IMR-90 (cell line): ENCODE data around the gene FAM199X. TPM values are rescaled to one million over a fixed set of nuclear protein-coding genes. Genes with fewer than 3 reads are reported as not detected.

Experiments used
- ATAC-seq: fragments of 200-7000 bp; cut with Tn5 transposase; 2 replicates; pipeline ENCODE4 v1.9.1; 2020; ENCODE audit warnings: low read depth, mild to moderate bottlenecking, moderate library complexity
- BruUV-seq: library from RNA; stranded (reverse); fragments of 400-500 nt; replicated peaks from 2 replicates; lab custom pipeline; 2021; lab: Mats Ljungman, UMichigan
- CTCF ChIA-PET: fragments of 300-600 bp; formaldehyde crosslinking; extraction: SDS; loops from one replicate; lab custom pipeline; 2021; ENCODE audit warnings: antibody characterized with exemption; lab: Yijun Ruan, JAX
- POLR2A ChIA-PET: fragments of 300-600 bp; sonication (Branson Sonifier 250); formaldehyde crosslinking; loops from one replicate; lab custom pipeline; 2022; ENCODE audit warnings: antibody characterized with exemption; ENCODE audit not compliant: unreplicated experiment; lab: Charles Lee
- DNase-seq: peaks from one replicate; pipeline ENCODE4 v3.0.0; 2013
- H2AFZ ChIP-seq: replicated peaks from 2 replicates; pipeline ENCODE3; 2013; ENCODE audit warnings: low read length, mild to moderate bottlenecking; ENCODE audit not compliant: poor library complexity
- H2AK5ac ChIP-seq: 2 replicates; pipeline ENCODE4 v1.6.1; 2013; ENCODE audit warnings: low read depth, low read length, inconsistent platforms
- H2AK9ac ChIP-seq: replicated peaks from 2 replicates; pipeline ENCODE3; 2013; ENCODE audit warnings: mild to moderate bottlenecking, low read depth, low read length, moderate library complexity; ENCODE audit not compliant: poor library complexity
- H2BK120ac ChIP-seq: 2 replicates; pipeline ENCODE4 v1.6.1; 2013; ENCODE audit warnings: low read depth, low read length, inconsistent platforms
- H2BK15ac ChIP-seq: 3 replicates; pipeline ENCODE4 v1.6.1; 2013; ENCODE audit warnings: low read depth, low read length, inconsistent platforms
- H2BK20ac ChIP-seq: 2 replicates; pipeline ENCODE4 v1.6.1; 2013; ENCODE audit warnings: low read depth, mild to moderate bottlenecking, inconsistent platforms, low read length, moderate library complexity
- H2BK5ac ChIP-seq: 2 replicates; pipeline ENCODE4 v1.6.1; 2013; ENCODE audit warnings: mild to moderate bottlenecking, low read depth, low read length, inconsistent platforms; ENCODE audit not compliant: poor library complexity, severe bottlenecking
- H3K14ac ChIP-seq: replicated peaks from 2 replicates; pipeline ENCODE4 v1.6.1; 2013; ENCODE audit warnings: low read depth, low read length, inconsistent platforms
- H3K18ac ChIP-seq: 2 replicates; pipeline ENCODE4 v1.6.1; 2013; ENCODE audit warnings: low read depth, low read length, control low read depth
- H3K23ac ChIP-seq: 2 replicates; pipeline ENCODE4 v1.6.1; 2013; ENCODE audit warnings: low read depth, low read length, inconsistent platforms
- H3K27ac ChIP-seq: 2 replicates; pipeline ENCODE4 v1.5.1; 2013; ENCODE audit warnings: mild to moderate bottlenecking, control low read depth, low read length; ENCODE audit not compliant: insufficient read depth
- H3K27me3 ChIP-seq: 2 replicates; pipeline ENCODE4 v1.6.1; 2013; ENCODE audit warnings: low read length; ENCODE audit not compliant: control insufficient read depth, insufficient read depth
- H3K36me3 ChIP-seq: 2 replicates; pipeline ENCODE4 v1.6.1; 2013; ENCODE audit warnings: low read length, mixed read lengths; ENCODE audit not compliant: control insufficient read depth, insufficient read depth
- H3K4ac ChIP-seq: 2 replicates; pipeline ENCODE4 v1.6.1; 2013; ENCODE audit warnings: low read depth, low read length, inconsistent platforms
- H3K4me1 ChIP-seq: 2 replicates; pipeline ENCODE4 v1.6.1; 2013; ENCODE audit warnings: low read length, mixed read lengths; ENCODE audit not compliant: control insufficient read depth, insufficient read depth
- H3K4me2 ChIP-seq: 2 replicates; pipeline ENCODE4 v1.6.1; 2013; ENCODE audit warnings: low read depth, mild to moderate bottlenecking, control low read depth, low read length, moderate library complexity
- H3K4me3 ChIP-seq: 2 replicates; pipeline ENCODE4 v1.5.1; 2013; ENCODE audit warnings: low read depth, mild to moderate bottlenecking, control low read depth, low read length, moderate library complexity; ENCODE audit not compliant: insufficient read depth
- H3K56ac ChIP-seq: 2 replicates; pipeline ENCODE4 v1.6.1; 2013; ENCODE audit warnings: low read length, inconsistent platforms; ENCODE audit not compliant: insufficient read depth; ENCODE audit errors: extremely low read depth
- H3K79me1 ChIP-seq, 2 experiments: 2 replicates each; pipeline ENCODE4 v1.6.1; 2013; ENCODE audit warnings: low read length in 2 of 2, inconsistent platforms in 1 of 2, low read depth in 1 of 2
- H3K9ac ChIP-seq: 2 replicates; pipeline ENCODE4 v1.6.1; 2013; ENCODE audit warnings: low read depth, low read length, control low read depth
- H3K9me1 ChIP-seq: 2 replicates; pipeline ENCODE4 v1.6.1; 2013; ENCODE audit warnings: low read length, inconsistent platforms; ENCODE audit not compliant: insufficient read depth
- H3K9me3 ChIP-seq: 2 replicates; pipeline ENCODE4 v1.6.1; 2013; ENCODE audit warnings: low read length; ENCODE audit not compliant: control insufficient read depth, insufficient read depth
- H4K20me1 ChIP-seq: 2 replicates; pipeline ENCODE4 v1.6.1; 2013; ENCODE audit warnings: low read length, inconsistent platforms; ENCODE audit not compliant: insufficient read depth
- H4K5ac ChIP-seq: 2 replicates; pipeline ENCODE4 v1.6.1; 2013; ENCODE audit warnings: mild to moderate bottlenecking, low read depth, low read length, control low read depth
- H4K8ac ChIP-seq, 2 experiments: 2 replicates each; pipeline ENCODE4 v1.6.1; 2013; ENCODE audit warnings: low read depth in 2 of 2, low read length in 2 of 2, control low read depth in 1 of 2, inconsistent platforms in 1 of 2
- H4K91ac ChIP-seq: 2 replicates; pipeline ENCODE4 v1.6.1; 2013; ENCODE audit warnings: low read depth, low read length, inconsistent platforms; ENCODE audit not compliant: insufficient read depth
- BHLHE40 ChIP-seq: fragments of 150-350 bp; IDR thresholded peaks from 2 replicates; pipeline ENCODE4 v1.6.1; 2016; ENCODE audit warnings: mild to moderate bottlenecking, low read depth, low read length
- CEBPB ChIP-seq: IDR thresholded peaks from 2 replicates; pipeline ENCODE4 v1.6.1; 2012; ENCODE audit warnings: low read depth, low read length, improper control_type of control experiment
- MXI1 ChIP-seq: IDR thresholded peaks from 2 replicates; pipeline ENCODE4 v1.6.1; 2012; ENCODE audit warnings: low read depth, mild to moderate bottlenecking, low read length, moderate library complexity, borderline replicate concordance
- WGBS, 2 experiments: methylation state at CpG; one replicate each; pipeline versions ENCODE4 v1.1.5 to v1.1.7; 2013; ENCODE audit warnings: missing lambda C conversion rate in 2 of 2; ENCODE audit not compliant: insufficient read length in 1 of 2; ENCODE audit errors: extremely low coverage in 2 of 2; 5-methylcytosine and 5-hydroxymethylcytosine counted together
- dilution Hi-C: fragments of 300-500 bp; cut with HindIII; formaldehyde crosslinking; loops from one replicate; pipeline ENCODE4 v1.14.3; 2018; ENCODE audit warnings: low sequenced_read_pairs; ENCODE audit not compliant: unreplicated experiment
- in situ Hi-C: fragments of 300-500 bp; cut with MboI; formaldehyde crosslinking; loops from 3 replicates; pipeline ENCODE4 v1.14.3; 2019; ENCODE audit warnings: low sequenced_read_pairs, inconsistent platforms, mixed read lengths
- intact Hi-C: fragments of 100-400 bp; cut with micrococcal nuclease; formaldehyde crosslinking; loops from 2 replicates; pipeline ENCODE4 v1.10.0; 2022
- polyA plus RNA-seq, 3 experiments: library from polyadenylated mRNA; depleted of rRNA; stranded (reverse); fragments of >200 nt; gene quantifications; 2 replicates each; pipeline ENCODE4 v1.2.3, GENCODE V29; 2012; ENCODE audit warnings: low replicate concordance in 1 of 3
- total RNA-seq: library from RNA; depleted of rRNA; stranded (reverse); fragments of >200 nt; gene quantifications from 2 replicates; pipeline ENCODE4 v1.2.3, GENCODE V29; 2012
- TF ChIP-seq, protein P1 (sequence below): fragments of 150-350 bp; IDR thresholded peaks from 2 replicates; pipeline ENCODE4 v1.6.1; 2017; ENCODE audit warnings: mild to moderate bottlenecking, antibody characterized with exemption, low read length, low read depth

FAM199X gene
- total and polyA plus RNA-seq, 2 of the 4 experiments (the other 2 are of a cell fraction): 4.0 to 13.8 TPM

DNA sequence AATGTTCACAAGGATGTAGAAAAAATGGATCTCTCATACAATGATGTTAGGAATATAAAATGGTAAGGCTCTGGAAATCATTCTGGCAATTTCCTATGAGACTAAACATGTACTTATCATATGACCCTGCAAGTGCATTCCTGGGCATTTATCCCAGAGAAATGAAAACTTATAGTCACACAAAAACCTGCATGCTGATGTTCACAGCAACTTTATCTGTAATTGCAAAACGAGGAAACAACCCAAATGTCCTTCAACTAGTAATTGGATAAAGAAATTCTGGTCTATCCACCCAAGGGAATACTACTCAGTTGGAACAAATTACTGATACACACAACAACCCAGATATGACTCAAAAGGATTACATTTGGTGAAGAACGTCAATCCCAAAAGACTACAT, 39.4 kb upstream of the FAM199X start:
- H3K4me2 ChIP-seq: no peak overlapping the region
- no TSS peak for BruUV-seq
- H3K9me3 ChIP-seq: no peaks in the 10 kb centered on the region
- no peak overlapping the region for H3K9ac ChIP-seq
- no peak overlapping the region for H3K14ac ChIP-seq
- no peaks in the 10 kb centered on the region for H3K36me3 ChIP-seq
- DNase-seq (no peak), ATAC-seq (no peak)
- H3K4ac ChIP-seq: no peak overlapping the region
- H3K56ac ChIP-seq: no peak overlapping the region
- no peak overlapping the region for H3K23ac ChIP-seq
- ChIA-PET CTCF (no interaction called here), POLR2A (interaction anchor here (0.6 kb wide), 1 partner anchor 326 kb away, joined by 5 read pairs; no protein-coding TSS in a partner anchor)
- H3K27me3 ChIP-seq: no peaks in the 10 kb centered on the region; the same call in 1 of the 2 replicates
- no peaks in the 10 kb centered on the region for H3K4me1 ChIP-seq
- no peak overlapping the region for H2BK15ac ChIP-seq
- no peak overlapping the region for H2AFZ ChIP-seq
- H3K18ac ChIP-seq: no peak overlapping the region
- TF ChIP-seq, protein P1, sequence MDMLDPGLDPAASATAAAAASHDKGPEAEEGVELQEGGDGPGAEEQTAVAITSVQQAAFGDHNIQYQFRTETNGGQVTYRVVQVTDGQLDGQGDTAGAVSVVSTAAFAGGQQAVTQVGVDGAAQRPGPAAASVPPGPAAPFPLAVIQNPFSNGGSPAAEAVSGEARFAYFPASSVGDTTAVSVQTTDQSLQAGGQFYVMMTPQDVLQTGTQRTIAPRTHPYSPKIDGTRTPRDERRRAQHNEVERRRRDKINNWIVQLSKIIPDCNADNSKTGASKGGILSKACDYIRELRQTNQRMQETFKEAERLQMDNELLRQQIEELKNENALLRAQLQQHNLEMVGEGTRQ: no peak
- TF ChIP-seq CEBPB (no peak), BHLHE40 (no peak), MXI1 (no peak)
- H3K9me1 ChIP-seq: no peaks in the 10 kb centered on the region
- WGBS, 2 experiments: no CpG with 5 or more reads among the region's 2 CpGs
- no peak overlapping the region for H3K4me3 ChIP-seq
- H2AK9ac ChIP-seq: no peak overlapping the region
- H4K8ac ChIP-seq: no peak overlapping the region
- H4K91ac ChIP-seq: no peak overlapping the region
- no peak overlapping the region for H2BK20ac ChIP-seq
- H2BK5ac ChIP-seq: no peak overlapping the region
- H2AK5ac ChIP-seq: no peak overlapping the region
- H3K79me1 ChIP-seq: no peaks in the 10 kb centered on the region
- dilution Hi-C loops (no loop called here), intact Hi-C loops (no loop called here), in situ Hi-C loops (loop anchor here (25.0 kb wide), 2 partner anchors 440 to 590 kb away; partner anchors contain the start of gene MORF4L2)
- no peak overlapping the region for H3K27ac ChIP-seq
- H2BK120ac ChIP-seq: no peak overlapping the region
- no peaks in the 10 kb centered on the region; the same call in 1 of the 2 replicates for H4K20me1 ChIP-seq
- H4K5ac ChIP-seq: no peak overlapping the region
